Neural progenitor cell (in vitro differentiated cells): ENCODE results near the gene EFEMP1. TPM values are rescaled to one million over a fixed set of nuclear protein-coding genes. Genes with fewer than 3 reads are reported as not detected.

Experiments
- DNase-seq: peaks from one replicate; pipeline ENCODE4 v3.0.0-alpha.2; 2016; ENCODE audit warnings: low spot score
- H2AFZ ChIP-seq: fragments of 200-600 bp; sonication (generic); replicated peaks from 2 replicates; pipeline ENCODE4 v1.6.1; 2016; ENCODE audit warnings: antibody characterized with exemption
- H3F3A ChIP-seq: fragments of 200-600 bp; sonication (generic); 2 replicates; pipeline ENCODE4 v1.6.1; 2016; ENCODE audit warnings: antibody characterized with exemption, low read depth
- H3K27ac ChIP-seq: fragments of 200-600 bp; sonication (generic); 2 replicates; pipeline ENCODE4 v1.5.1; 2016; ENCODE audit warnings: mild to moderate bottlenecking
- H3K27me3 ChIP-seq: fragments of 200-600 bp; sonication (generic); 2 replicates; pipeline ENCODE4 v1.6.1; 2016; ENCODE audit warnings: mild to moderate bottlenecking, moderate library complexity
- H3K36me3 ChIP-seq: fragments of 200-600 bp; sonication (generic); 2 replicates; pipeline ENCODE4 v1.5.1; 2016
- H3K4me1 ChIP-seq: fragments of 200-600 bp; sonication (generic); 2 replicates; pipeline ENCODE4 v1.6.1; 2016; ENCODE audit warnings: mixed run types
- H3K4me2 ChIP-seq: fragments of 200-600 bp; sonication (generic); 2 replicates; pipeline ENCODE4 v1.6.1; 2016
- H3K4me3 ChIP-seq: fragments of 200-600 bp; sonication (generic); 2 replicates; pipeline ENCODE4 v1.5.1; 2016
- H3K79me2 ChIP-seq: fragments of 200-600 bp; sonication (generic); 2 replicates; pipeline ENCODE4 v1.6.1; 2016; ENCODE audit warnings: low read depth
- H3K9ac ChIP-seq: fragments of 200-600 bp; sonication (generic); 2 replicates; pipeline ENCODE4 v1.6.1; 2016
- H3K9me3 ChIP-seq: fragments of 200-600 bp; sonication (generic); 2 replicates; pipeline ENCODE4 v1.5.1; 2016; ENCODE audit warnings: low read depth
- H4K20me1 ChIP-seq: fragments of 200-600 bp; sonication (generic); 2 replicates; pipeline ENCODE4 v1.6.1; 2016; ENCODE audit warnings: low read depth
- H3K27ac Mint-ChIP-seq: 3 replicates; pipeline ENCODE4 v1.8.0; 2021; ENCODE audit warnings: mixed read lengths
- H3K27me3 Mint-ChIP-seq: 2 replicates; pipeline ENCODE4 v1.8.0; 2022; ENCODE audit warnings: low read depth, mild to moderate bottlenecking, inconsistent platforms, moderate library complexity, mixed read lengths; ENCODE audit not compliant: insufficient read depth
- H3K36me3 Mint-ChIP-seq: 3 replicates; pipeline ENCODE4 v1.8.0; 2021; ENCODE audit warnings: mixed read lengths
- H3K4me1 Mint-ChIP-seq: 3 replicates; pipeline ENCODE4 v1.8.0; 2021; ENCODE audit warnings: mixed read lengths
- H3K4me3 Mint-ChIP-seq: 3 replicates; pipeline ENCODE4 v1.8.0; 2021; ENCODE audit warnings: mild to moderate bottlenecking, moderate library complexity, mixed read lengths
- H3K9me3 Mint-ChIP-seq: 3 replicates; pipeline ENCODE4 v1.8.0; 2020; ENCODE audit warnings: mixed read lengths
- EZH2 ChIP-seq: fragments of 200-600 bp; sonication (generic); IDR thresholded peaks from 2 replicates; pipeline ENCODE4 v1.6.1; 2017; ENCODE audit warnings: antibody characterized with exemption, mild to moderate bottlenecking, moderate library complexity
- EZH2phosphoT487 ChIP-seq: fragments of 200-600 bp; sonication (generic); IDR thresholded peaks from 2 replicates; pipeline ENCODE4 v1.6.1; 2017; ENCODE audit warnings: antibody characterized with exemption
- total RNA-seq: library from RNA; depleted of rRNA; stranded (reverse); fragments of >200 nt; gene quantifications from 2 replicates; pipeline ENCODE4 v1.2.3, GENCODE V29; 2015; ENCODE audit warnings: low replicate concordance
- TF ChIP-seq, protein P1 (sequence below): fragments of 200-600 bp; sonication (generic); IDR thresholded peaks from 2 replicates; pipeline ENCODE4 v1.5.1; 2017; ENCODE audit warnings: antibody characterized with exemption, mild to moderate bottlenecking

Gene EFEMP1
- total RNA-seq, 1 donor from 2014 or later: 25.5 TPM

DNA sequence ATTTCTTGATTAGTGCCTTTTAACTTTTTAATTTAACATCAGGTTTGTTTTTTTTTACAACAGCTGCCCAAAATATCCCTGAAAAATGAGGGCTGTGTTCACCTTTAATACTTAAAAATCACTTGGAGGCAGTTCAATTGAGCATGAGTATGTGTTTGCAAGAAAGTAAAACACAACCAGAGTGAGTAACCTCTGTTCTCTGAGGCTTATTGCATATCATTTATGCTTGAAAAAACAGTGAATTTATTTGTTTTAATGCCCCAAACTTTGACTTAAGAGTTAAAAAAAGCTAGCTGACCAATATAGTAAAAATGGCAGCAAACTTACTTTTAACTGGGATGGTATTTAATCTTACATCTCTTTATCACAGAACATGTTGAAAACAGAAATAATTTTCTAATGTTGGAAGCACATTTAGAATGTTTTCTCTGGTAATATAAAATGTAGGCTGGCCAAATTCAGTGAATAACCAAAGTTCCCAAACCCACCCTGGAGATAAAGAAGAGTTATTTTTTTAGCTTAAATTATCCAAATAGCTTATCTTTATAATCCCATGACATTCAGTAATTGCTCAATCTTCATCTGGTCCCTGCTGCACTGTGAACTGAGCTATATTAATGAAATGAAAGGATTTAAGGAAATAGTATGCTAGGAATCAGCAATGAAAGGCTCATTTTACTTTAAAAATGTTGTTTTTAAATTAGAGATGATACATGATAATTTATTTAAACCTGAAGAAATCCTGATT lies 24.8 kb upstream of the EFEMP1 start:
- H3K36me3 ChIP-seq: no peaks in the 10 kb centered on the region
- no peaks in the 10 kb centered on the region for H4K20me1 ChIP-seq
- H3K4me1 Mint-ChIP-seq: no peaks in the 10 kb centered on the region
- H3K9ac ChIP-seq: no peak overlapping the region
- H3K27me3 Mint-ChIP-seq: peaks cover 2% of the 10 kb centered on the region
- no peak overlapping the region for H3K27ac ChIP-seq
- H3K9me3 Mint-ChIP-seq: no peaks in the 10 kb centered on the region
- H3K4me2 ChIP-seq: no peak overlapping the region
- no peak overlapping the region for H3K4me3 Mint-ChIP-seq
- no peaks in the 10 kb centered on the region for H3F3A ChIP-seq
- TF ChIP-seq EZH2 (no peak), EZH2phosphoT487 (no peak)
- TF ChIP-seq, protein P1, sequence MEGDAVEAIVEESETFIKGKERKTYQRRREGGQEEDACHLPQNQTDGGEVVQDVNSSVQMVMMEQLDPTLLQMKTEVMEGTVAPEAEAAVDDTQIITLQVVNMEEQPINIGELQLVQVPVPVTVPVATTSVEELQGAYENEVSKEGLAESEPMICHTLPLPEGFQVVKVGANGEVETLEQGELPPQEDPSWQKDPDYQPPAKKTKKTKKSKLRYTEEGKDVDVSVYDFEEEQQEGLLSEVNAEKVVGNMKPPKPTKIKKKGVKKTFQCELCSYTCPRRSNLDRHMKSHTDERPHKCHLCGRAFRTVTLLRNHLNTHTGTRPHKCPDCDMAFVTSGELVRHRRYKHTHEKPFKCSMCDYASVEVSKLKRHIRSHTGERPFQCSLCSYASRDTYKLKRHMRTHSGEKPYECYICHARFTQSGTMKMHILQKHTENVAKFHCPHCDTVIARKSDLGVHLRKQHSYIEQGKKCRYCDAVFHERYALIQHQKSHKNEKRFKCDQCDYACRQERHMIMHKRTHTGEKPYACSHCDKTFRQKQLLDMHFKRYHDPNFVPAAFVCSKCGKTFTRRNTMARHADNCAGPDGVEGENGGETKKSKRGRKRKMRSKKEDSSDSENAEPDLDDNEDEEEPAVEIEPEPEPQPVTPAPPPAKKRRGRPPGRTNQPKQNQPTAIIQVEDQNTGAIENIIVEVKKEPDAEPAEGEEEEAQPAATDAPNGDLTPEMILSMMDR: no peak
- H3K27ac Mint-ChIP-seq: no peak overlapping the region
- H3K4me1 ChIP-seq: no peaks in the 10 kb centered on the region
- no peaks in the 10 kb centered on the region for H3K9me3 ChIP-seq
- H3K4me3 ChIP-seq: no peak overlapping the region
- no peaks in the 10 kb centered on the region for H3K36me3 Mint-ChIP-seq
- no peak overlapping the region for H2AFZ ChIP-seq
- DNase-seq: no peak
- no peaks in the 10 kb centered on the region for H3K79me2 ChIP-seq
- no peaks in the 10 kb centered on the region for H3K27me3 ChIP-seq

DNA sequence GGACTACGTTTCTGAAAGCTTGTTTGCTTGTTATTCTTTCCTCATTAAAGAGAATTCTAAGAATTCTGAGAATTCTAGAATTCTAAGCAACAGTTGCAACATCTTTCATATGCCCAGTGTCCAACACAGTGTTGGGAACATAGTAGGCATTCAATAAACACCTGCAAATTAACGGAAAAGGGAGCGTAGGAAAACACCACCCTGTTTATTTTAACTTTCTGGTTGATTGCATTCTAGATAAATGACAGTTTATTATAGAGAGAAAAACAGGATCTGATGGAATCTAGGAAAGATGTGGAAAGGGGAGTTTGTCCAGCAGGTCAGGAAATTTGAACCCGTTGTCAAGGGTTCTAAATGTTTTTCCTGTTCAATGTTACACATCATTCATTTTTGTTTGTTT lies 24.2 kb upstream of the EFEMP1 start:
- no peak overlapping the region for H2AFZ ChIP-seq
- no peak overlapping the region for H3K4me3 ChIP-seq
- no peak overlapping the region for H3K27ac Mint-ChIP-seq
- no peak for DNase-seq
- TF ChIP-seq EZH2phosphoT487: no peak
- TF ChIP-seq EZH2: no peak
- TF ChIP-seq, protein P1: no peak
- H4K20me1 ChIP-seq: no peaks in the 10 kb centered on the region
- no peak overlapping the region for H3K4me3 Mint-ChIP-seq
- H3K9me3 ChIP-seq: no peaks in the 10 kb centered on the region
- H3K27me3 Mint-ChIP-seq: peaks cover 2% of the 10 kb centered on the region
- H3K79me2 ChIP-seq: no peaks in the 10 kb centered on the region
- H3K9ac ChIP-seq: no peak overlapping the region
- no peaks in the 10 kb centered on the region for H3K36me3 ChIP-seq
- H3K36me3 Mint-ChIP-seq: no peaks in the 10 kb centered on the region
- no peak overlapping the region for H3K4me2 ChIP-seq
- no peaks in the 10 kb centered on the region for H3K4me1 Mint-ChIP-seq
- H3K27ac ChIP-seq: no peak overlapping the region
- no peaks in the 10 kb centered on the region for H3F3A ChIP-seq
- no peaks in the 10 kb centered on the region for H3K27me3 ChIP-seq
- no peaks in the 10 kb centered on the region for H3K9me3 Mint-ChIP-seq
- no peaks in the 10 kb centered on the region for H3K4me1 ChIP-seq

DNA sequence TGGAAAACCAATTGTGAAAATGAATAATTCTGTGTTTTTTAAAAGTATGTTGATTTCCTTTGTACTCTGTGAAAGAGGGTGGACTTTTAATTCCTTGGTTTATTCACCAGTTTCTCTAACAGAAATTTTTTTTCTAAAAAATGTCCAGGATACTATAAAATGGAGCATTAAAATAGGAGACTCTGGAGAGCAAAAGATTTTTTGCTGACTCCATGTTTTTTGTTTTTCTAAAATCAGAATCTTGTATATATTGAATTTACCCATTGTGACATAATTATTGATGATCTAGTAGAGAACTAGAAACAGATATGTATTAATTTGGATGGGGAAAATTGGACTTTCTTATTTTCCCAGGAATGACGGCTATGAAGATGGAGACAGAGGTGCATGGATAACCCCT lies 23.2 kb upstream of the EFEMP1 start:
- Histone ChIP-seq H3K27ac (no peak overlapping the region), H2AFZ (no peak overlapping the region), H3K4me2 (no peak overlapping the region), H3K9ac (no peak overlapping the region), H3K79me2 (no peaks in the 10 kb centered on the region), H3K9me3 (no peaks in the 10 kb centered on the region), H3K4me3 (no peak overlapping the region), H3K36me3 (no peaks in the 10 kb centered on the region), H3K27me3 (no peaks in the 10 kb centered on the region), H3K4me1 (no peaks in the 10 kb centered on the region), H4K20me1 (no peaks in the 10 kb centered on the region), H3F3A (no peaks in the 10 kb centered on the region)
- H3K27me3 Mint-ChIP-seq: peaks cover 2% of the 10 kb centered on the region
- H3K27ac Mint-ChIP-seq: no peak overlapping the region
- H3K36me3 Mint-ChIP-seq: no peaks in the 10 kb centered on the region
- H3K4me3 Mint-ChIP-seq: no peak overlapping the region
- H3K9me3 Mint-ChIP-seq: no peaks in the 10 kb centered on the region
- DNase-seq: no peak
- no peaks in the 10 kb centered on the region for H3K4me1 Mint-ChIP-seq
- TF ChIP-seq EZH2 (no peak), EZH2phosphoT487 (no peak)
- TF ChIP-seq, protein P1: no peak
